Activated CD4-positive, alpha-beta memory T cell treated with anti-CD3 and anti-CD28 coated beads, Interleukin-2, amount 10 ng/mL, durations not matched to agents 7 days and 5 days (primary cell): ENCODE data around the gene CHRNB4. TPM values are rescaled to one million over a fixed set of nuclear protein-coding genes. Genes with fewer than 3 reads are reported as not detected.

Experiments
- CTCF ChIA-PET: fragments of 350-600 bp; sonication (Branson Sonifier 250); formaldehyde crosslinking; loops from one replicate; lab custom pipeline; 2021; ENCODE audit warnings: antibody characterized with exemption, inconsistent platforms; lab: Charles Lee
- POLR2A ChIA-PET: fragments of 350-600 bp; sonication (Branson Sonifier 250); formaldehyde crosslinking; loops from one replicate; lab custom pipeline; 2021; ENCODE audit warnings: antibody characterized with exemption; lab: Charles Lee
- DNase-seq: peaks from one replicate; pipeline ENCODE4 v3.0.0-alpha.2; 2020
- H3K27ac Mint-ChIP-seq: one replicate; pipeline ENCODE4 v1.8.0; 2021; ENCODE audit warnings: mild to moderate bottlenecking, mixed read lengths
- H3K27me3 Mint-ChIP-seq: one replicate; pipeline ENCODE4 v1.8.0; 2021; ENCODE audit warnings: mixed read lengths
- H3K36me3 Mint-ChIP-seq: one replicate; pipeline ENCODE4 v1.8.0; 2021; ENCODE audit warnings: low read depth, mixed read lengths
- H3K4me1 Mint-ChIP-seq: one replicate; pipeline ENCODE4 v1.8.0; 2021; ENCODE audit warnings: mixed read lengths
- H3K4me3 Mint-ChIP-seq: one replicate; pipeline ENCODE4 v1.8.0; 2021; ENCODE audit warnings: mild to moderate bottlenecking, mixed read lengths
- H3K9me3 Mint-ChIP-seq: one replicate; pipeline ENCODE4 v1.8.0; 2021; ENCODE audit warnings: mixed read lengths
- total RNA-seq, 2 experiments: library from RNA; stranded (reverse); gene quantifications; one replicate each; pipeline ENCODE4 v1.2.3, GENCODE V29; 2021

The CHRNB4 gene
- total RNA-seq, 2 experiments from 2014 or later, result not detected

DNA sequence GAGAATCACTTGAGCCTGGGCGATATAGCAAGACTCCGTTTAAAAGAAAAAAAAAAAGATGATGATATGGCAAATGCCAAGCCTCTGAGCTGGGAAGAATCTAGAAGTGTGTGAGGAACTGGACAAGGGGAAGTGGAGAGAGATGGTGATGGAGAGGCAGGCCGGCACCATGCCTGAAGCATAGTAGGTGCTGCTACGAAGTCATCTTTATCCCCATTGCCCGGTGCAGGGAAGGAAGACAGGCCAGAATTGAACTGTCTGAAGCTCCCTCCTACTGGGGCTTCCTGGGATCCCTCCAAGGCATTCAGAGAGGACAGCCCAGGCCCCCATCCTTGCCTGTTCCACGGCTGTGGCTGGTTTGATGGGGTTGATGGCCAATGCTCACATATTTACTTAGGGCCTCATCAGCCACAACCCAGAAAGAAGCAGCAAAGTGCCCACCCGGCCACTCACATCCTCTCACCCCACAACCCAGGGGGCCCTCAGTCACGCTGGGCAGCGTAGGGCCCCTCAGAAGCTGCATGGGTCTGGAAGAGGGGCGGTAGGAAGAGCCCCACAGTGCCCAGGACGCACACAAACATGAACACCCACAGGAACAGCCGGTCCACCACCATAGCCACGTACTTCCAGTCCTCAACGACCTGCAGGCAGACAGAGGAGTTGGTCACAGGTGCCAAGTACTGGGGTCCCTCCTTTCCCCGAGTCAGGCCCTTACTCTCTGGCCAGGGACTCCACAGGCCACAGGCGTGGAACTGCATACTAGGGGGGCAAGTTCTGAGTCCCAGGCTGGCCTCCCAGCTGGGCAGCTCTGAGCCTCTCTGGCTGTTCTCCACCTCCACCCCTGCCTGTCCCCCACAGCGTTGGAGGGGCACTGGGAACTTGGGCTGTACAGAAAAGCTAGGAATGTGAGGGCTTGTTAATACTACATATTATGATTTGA is 16.1 kb downstream of the CHRNB4 start:
- ChIA-PET CTCF (interaction anchor here (1.1 kb wide), 1 partner anchor 14 kb away, joined by 3 read pairs; no protein-coding TSS in a partner anchor), POLR2A (no interaction called here)
- DNase-seq, result no peak
- Mint-ChIP-seq H3K27me3 (peaks cover 51% of the 10 kb centered on the region), H3K27ac (no peak overlapping the region), H3K4me3 (no peak overlapping the region), H3K9me3 (no peaks in the 10 kb centered on the region), H3K36me3 (no peaks in the 10 kb centered on the region), H3K4me1 (no peaks in the 10 kb centered on the region)

- ChIA-PET POLR2A (no interaction called here), CTCF (interaction anchor here (1.1 kb wide), 1 partner anchor 15 kb away, joined by 3 read pairs; no protein-coding TSS in a partner anchor)
- Mint-ChIP-seq H3K4me3 (no peak overlapping the region), H3K36me3 (no peaks in the 10 kb centered on the region), H3K27ac (no peak overlapping the region), H3K4me1 (no peaks in the 10 kb centered on the region), H3K9me3 (no peaks in the 10 kb centered on the region), H3K27me3 (peaks cover 61% of the 10 kb centered on the region)
- no peak for DNase-seq
Measured at GRCh38 chr15:78623786-78624497, 17.1 kb downstream of the CHRNB4 start.

- Mint-ChIP-seq H3K9me3 (no peaks in the 10 kb centered on the region), H3K27me3 (peaks cover 58% of the 10 kb centered on the region), H3K4me1 (peaks cover 2% of the 10 kb centered on the region), H3K36me3 (no peaks in the 10 kb centered on the region), H3K4me3 (no peak overlapping the region), H3K27ac (no peak overlapping the region)
- ChIA-PET CTCF (interaction anchor here (3.8 kb wide), 1 partner anchor 86 kb away, joined by 27 read pairs; no protein-coding TSS in a partner anchor), POLR2A (interaction anchor here (0.9 kb wide), 1 partner anchor 185 kb away, joined by 3 read pairs; no protein-coding TSS in a partner anchor)
- no peak for DNase-seq
Measured at GRCh38 chr15:78621810-78622402, 19.1 kb downstream of the CHRNB4 start.

DNA sequence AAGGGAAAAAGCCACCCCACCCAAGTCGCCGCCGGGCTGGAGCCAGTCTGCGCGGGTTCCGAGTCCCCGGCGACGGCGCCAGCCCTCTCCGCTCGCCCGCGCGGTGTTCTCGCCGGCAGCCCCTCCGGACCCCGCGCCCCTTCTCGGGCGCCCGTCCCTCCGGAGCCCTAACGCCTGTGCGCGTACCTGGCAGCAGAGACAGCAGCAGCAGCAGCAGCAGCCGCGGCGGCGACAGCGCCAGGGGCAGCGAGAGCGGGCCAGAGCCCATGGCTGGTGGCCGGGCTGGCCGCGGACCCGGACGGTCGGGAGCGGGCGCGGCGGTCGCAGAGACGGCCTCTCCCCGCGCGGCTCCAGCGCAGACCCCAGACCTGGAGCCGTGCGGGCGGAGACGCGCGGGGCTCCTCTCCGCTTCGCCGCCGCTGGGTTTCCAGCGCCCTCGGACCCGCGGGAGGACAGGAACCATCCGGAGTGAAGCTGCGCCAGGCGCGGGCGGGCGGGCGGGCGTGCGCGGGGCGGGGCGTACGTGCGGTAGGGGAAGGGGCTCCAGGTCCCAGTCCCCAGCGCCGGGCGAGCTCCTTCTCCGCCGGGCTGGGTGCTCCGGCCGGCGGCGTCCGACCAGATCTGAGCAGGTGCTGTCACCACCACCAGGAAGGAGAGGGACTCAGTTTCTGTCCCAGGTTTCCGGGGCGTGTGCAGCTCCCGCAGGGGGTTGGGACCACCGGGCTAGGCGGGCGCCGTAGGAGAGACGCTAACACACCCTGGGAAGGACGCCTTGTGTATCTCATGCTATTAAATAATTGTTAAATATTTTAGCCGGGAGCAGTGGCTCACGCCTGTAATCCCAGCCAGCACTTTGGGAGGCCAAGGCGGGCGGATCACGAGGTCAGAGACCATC is 20.2 kb downstream of the CHRNB4 start, which contains the start of gene CHRNA3:
Gene CHRNA3 (minus strand): TSS at position 470 of the 895 bp plus-strand sequence. CDS start 202 bp downstream, at position 268.
- DNase-seq, result no peak
- H3K27ac Mint-ChIP-seq, result no peak within 1 kb of the TSS
- no peaks in the 10 kb centered on the region for H3K36me3 Mint-ChIP-seq
- H3K4me3 Mint-ChIP-seq, result no peak within 1 kb of the TSS
- peaks cover 52% of the 10 kb centered on the region for H3K27me3 Mint-ChIP-seq
- POLR2A ChIA-PET, result no interaction called here
- peaks cover 2% of the 10 kb centered on the region for H3K4me1 Mint-ChIP-seq
- H3K9me3 Mint-ChIP-seq, result no peaks in the 10 kb centered on the region
- CTCF ChIA-PET, result interaction anchor here (3.8 kb wide), 1 partner anchor 88 kb away, joined by 27 read pairs; no protein-coding TSS in a partner anchor

- Mint-ChIP-seq H3K27me3 (peaks cover 52% of the 10 kb centered on the region), H3K4me3 (no peak overlapping the region), H3K36me3 (no peaks in the 10 kb centered on the region), H3K9me3 (no peaks in the 10 kb centered on the region), H3K4me1 (peaks cover 2% of the 10 kb centered on the region), H3K27ac (no peak overlapping the region)
- peak; percentile 11 for DNase-seq
- ChIA-PET POLR2A (no interaction called here), CTCF (interaction anchor here (0.8 to 3.8 kb wide), 3 partner anchors 23 to 91 kb away, joined by 3 to 27 read pairs (median 4); no protein-coding TSS in a partner anchor)
Measured at GRCh38 chr15:78620021-78620526, 20.9 kb downstream of the CHRNB4 start.

DNA sequence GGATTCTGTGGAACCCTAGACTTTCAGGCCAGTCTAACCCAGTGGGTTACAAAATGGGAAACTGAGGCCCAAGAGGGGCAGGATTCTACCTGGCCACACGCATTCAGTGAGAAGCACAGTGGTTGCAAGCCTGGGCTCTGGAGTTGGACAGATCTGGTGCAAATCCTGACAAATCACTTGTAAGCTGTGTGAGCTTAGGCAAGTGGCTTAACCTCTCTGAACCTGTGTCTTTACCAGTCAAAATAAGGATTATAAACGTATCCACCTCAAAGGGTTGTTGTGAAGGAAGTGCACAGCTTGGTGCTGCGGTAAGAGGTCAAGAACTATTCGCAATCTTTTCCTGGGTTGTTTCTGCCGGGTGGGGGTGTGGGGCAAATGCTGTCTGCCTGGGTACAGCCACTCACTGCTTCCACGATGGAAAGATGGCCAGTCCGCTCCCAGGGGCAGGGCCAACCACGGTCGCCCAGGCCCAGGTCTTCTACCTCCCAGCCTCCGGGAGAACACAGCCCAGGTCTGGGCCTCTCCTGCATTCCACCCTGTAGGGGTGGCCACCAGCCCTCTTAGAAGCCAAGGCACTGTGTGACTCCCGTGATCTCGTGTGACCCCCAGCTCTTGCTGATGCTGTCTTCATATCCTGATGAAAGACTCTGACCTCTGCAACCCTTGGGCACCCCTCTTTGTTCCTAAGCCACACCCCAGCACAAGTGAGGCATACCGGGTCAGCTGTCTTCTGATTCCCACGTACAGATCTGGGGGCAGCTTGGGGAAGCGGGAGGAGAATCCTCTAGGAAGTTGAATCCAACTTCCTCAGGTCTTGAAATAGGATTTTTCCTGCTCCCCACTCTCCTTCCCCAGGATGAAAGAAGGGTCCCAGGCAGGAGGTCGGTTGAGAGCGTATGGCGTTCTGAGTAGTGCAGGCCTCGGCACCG is 21.7 kb downstream of the CHRNB4 start:
- Mint-ChIP-seq H3K4me3 (no peak overlapping the region), H3K27me3 (peaks cover 50% of the 10 kb centered on the region), H3K9me3 (no peaks in the 10 kb centered on the region), H3K27ac (no peak overlapping the region), H3K4me1 (peaks cover 2% of the 10 kb centered on the region), H3K36me3 (no peaks in the 10 kb centered on the region)
- no peak for DNase-seq
- POLR2A ChIA-PET, result no interaction called here
- CTCF ChIA-PET, result interaction anchor here (0.8 to 3.8 kb wide), 6 partner anchors 22 to 143 kb away, joined by 3 to 27 read pairs (median 4); no protein-coding TSS in a partner anchor

DNA sequence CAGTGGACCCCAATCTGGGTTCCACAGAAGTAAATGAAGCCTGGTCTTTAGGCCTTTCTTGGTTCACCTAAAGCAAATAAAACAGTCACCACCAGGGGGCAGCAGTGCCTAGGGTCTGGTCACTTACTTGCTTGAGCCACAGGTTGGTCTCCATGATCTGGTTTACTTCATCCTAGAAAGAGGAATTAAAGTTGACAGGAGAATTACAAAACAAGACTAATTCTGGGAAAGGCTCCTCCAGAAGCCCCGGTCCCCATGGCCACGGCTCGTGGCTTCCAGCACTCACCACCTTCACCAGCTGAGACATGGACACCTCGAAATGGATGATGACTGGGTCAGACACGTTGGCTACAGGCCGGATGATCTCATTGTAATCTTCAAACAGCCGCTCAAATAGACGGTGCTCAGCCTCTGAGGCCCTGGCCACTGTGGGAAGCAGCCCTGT is 22.5 kb downstream of the CHRNB4 start:
- Mint-ChIP-seq H3K27ac (no peak overlapping the region), H3K4me3 (no peak overlapping the region), H3K4me1 (peaks cover 2% of the 10 kb centered on the region), H3K36me3 (no peaks in the 10 kb centered on the region), H3K27me3 (peaks cover 43% of the 10 kb centered on the region), H3K9me3 (no peaks in the 10 kb centered on the region)
- ChIA-PET POLR2A (no interaction called here), CTCF (interaction anchor here (1.1 to 3.8 kb wide), 5 partner anchors 90 to 143 kb away, joined by 3 to 27 read pairs (median 4); no protein-coding TSS in a partner anchor)
- peak; percentile 79 for DNase-seq

DNA sequence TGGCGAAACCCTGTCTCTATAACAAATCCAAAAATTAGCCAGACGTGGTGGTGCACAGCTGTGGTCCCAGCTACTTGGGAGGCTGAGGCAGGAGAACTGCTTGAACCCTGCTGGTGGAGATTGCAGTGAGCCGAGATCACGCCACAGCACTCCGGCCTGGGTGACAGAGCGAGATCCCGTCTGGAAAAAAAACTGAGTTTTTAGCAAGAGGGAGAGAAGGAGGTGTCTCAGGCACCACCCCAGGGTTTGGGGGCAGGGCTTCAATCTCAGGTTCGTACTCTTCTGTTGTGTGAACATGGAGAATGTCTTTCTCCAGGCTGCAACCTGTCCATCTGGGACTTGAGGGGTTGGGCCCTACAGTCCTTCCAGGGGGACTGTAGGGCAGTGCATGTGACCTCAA is 22.9 kb downstream of the CHRNB4 start:
- no peaks in the 10 kb centered on the region for H3K36me3 Mint-ChIP-seq
- CTCF ChIA-PET, result interaction anchor here (1.2 to 3.8 kb wide), 2 partner anchors 90 to 144 kb away, joined by 3 to 27 read pairs; no protein-coding TSS in a partner anchor

GRCh38 chr15:78617516-78617915 is 23.5 kb downstream of the CHRNB4 start:
- H3K4me3 Mint-ChIP-seq, result no peak overlapping the region
- CTCF ChIA-PET, result interaction anchor here (3.9 kb wide), 1 partner anchor 92 kb away, joined by 16 read pairs; no protein-coding TSS in a partner anchor
- peaks cover 2% of the 10 kb centered on the region for H3K4me1 Mint-ChIP-seq

More for the DNA sequence above, 22.9 kb downstream of the CHRNB4 start:
- POLR2A ChIA-PET, result no interaction called here
- Mint-ChIP-seq H3K27ac (no peak overlapping the region), H3K27me3 (peaks cover 39% of the 10 kb centered on the region), H3K4me3 (no peak overlapping the region), H3K4me1 (peaks cover 2% of the 10 kb centered on the region), H3K9me3 (no peaks in the 10 kb centered on the region)
- no peak for DNase-seq

DNA sequence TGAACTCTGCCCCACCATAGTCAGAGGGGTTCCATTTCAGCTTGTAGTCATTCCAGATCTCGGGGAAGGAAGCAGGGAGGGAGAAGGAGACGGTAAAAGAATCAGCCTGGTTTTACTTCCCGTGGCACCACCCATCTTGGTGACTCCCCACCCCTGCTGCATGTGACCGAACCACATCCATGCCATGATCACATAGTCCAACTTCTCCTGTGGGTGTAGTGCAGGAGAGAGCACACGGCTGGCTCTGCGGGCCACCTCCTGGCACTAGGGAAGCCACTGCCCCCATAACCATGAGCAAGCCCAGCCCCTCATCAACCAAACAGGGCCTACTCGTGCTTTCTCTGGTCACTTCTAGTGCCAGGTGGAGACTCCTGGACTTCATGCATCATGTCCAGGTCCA is 23.9 kb downstream of the CHRNB4 start:
- no peaks in the 10 kb centered on the region for H3K9me3 Mint-ChIP-seq
- CTCF ChIA-PET, result interaction anchor here (3.9 kb wide), 1 partner anchor 93 kb away, joined by 16 read pairs; no protein-coding TSS in a partner anchor
- no peaks in the 10 kb centered on the region for H3K36me3 Mint-ChIP-seq
- no peak for DNase-seq
- H3K4me3 Mint-ChIP-seq, result no peak overlapping the region
- no peak overlapping the region for H3K27ac Mint-ChIP-seq
- POLR2A ChIA-PET, result no interaction called here
- H3K4me1 Mint-ChIP-seq, result peaks cover 2% of the 10 kb centered on the region
- H3K27me3 Mint-ChIP-seq, result peaks cover 30% of the 10 kb centered on the region

More at GRCh38 chr15:78617516-78617915, 23.5 kb downstream of the CHRNB4 start:
- no peaks in the 10 kb centered on the region for H3K9me3 Mint-ChIP-seq
- H3K27ac Mint-ChIP-seq, result no peak overlapping the region
- H3K27me3 Mint-ChIP-seq, result peaks cover 34% of the 10 kb centered on the region
- no peak for DNase-seq
- POLR2A ChIA-PET, result no interaction called here
- H3K36me3 Mint-ChIP-seq, result no peaks in the 10 kb centered on the region
